NCI-H2196 (cell line): Measurements from ENCODE around the gene DGKH.
A peak's percentile ranks its signal among the peaks of the same experiment; 100 is the strongest.
"Not testable (repeated sequence)": the region's sequence is repeated elsewhere in the genome, so short reads cannot be mapped to it uniquely, and the experiment has no call there.

Experiments used
- DNase-seq: peaks from one replicate; lab custom pipeline; 2025; ENCODE audit not compliant: unreplicated experiment; lab: John Stamatoyannopoulos, UW

DGKH gene

DNA sequence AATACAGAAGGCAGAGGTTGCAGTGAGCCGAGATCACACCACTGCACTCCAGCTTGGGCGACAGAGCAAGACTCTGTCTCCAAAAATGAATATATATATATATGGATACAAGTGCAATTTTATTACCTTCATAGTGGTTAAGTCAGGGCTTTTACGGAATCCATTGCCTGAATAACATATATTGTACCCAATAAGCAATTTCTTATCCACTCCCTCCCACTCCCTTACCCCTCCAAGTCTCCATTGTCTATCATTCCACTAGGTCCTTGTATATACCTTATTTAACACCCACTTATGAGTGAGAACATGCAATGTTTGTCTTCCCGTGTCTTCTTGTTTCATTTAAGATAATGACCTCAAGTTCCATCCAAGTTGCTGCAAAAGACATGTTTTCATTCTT, 175.2 kb downstream of the DGKH start:
- no peak for DNase-seq

- DNase-seq: no peak
Observed at GRCh38 chr13:42225051-42225450, 176.6 kb downstream of the DGKH start.

GRCh38 chr13:42226759-42227158, 178.3 kb downstream of the DGKH start:
- DNase-seq: not testable (repeated sequence)

- DNase-seq: no peak
Observed at GRCh38 chr13:42228527-42228926, 180.1 kb downstream of the DGKH start.

GRCh38 chr13:42229287-42229686, 180.8 kb downstream of the DGKH start:
- DNase-seq: no peak

DNA sequence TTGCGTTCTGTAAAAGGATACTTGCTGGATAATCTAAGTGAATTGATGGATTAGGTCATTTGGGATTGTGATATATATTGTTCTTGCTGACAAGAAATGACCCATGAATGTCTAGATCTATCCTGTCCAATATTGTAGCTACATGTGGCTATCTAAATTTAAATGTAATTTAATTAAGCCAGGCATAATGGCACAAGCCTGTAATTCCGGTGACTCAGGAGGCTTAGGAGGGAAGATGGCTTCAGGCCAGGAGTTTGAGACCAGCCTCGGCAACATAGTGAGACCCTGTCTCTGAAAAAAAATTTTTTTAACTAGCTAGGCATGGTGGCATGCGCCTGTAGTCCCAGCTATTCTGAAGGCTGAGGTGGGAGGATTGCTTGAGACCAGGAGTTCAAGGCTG, 184.2 kb downstream of the DGKH start:
- DNase-seq: no peak

- no peak for DNase-seq
Observed at GRCh38 chr13:42233726-42234125, 185.3 kb downstream of the DGKH start.

- DNase-seq: no peak
Observed at GRCh38 chr13:42239161-42239560, 190.7 kb downstream of the DGKH start.

DNA sequence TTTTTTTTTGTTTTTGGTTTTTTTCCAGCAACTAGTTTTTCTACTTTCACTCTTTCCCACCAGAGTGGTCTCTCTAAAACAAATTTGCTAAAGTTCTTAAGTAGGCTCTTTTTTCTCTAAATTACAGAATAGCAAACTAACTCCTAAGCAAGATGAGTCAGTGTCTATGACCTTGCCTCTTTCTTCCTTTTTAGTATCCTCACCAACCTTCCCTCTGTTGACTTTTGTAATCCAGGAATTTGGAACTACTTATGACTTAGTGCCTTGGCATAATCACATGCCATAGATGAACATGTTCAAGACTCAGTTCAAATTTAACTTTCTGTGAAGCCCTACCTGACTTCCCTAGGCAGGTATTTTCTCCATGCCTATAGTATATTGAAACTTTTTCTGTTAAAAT, 191.2 kb downstream of the DGKH start:
- no peak for DNase-seq

GRCh38 chr13:42246541-42246940, 198.1 kb downstream of the DGKH start:
- no peak for DNase-seq

- no peak for DNase-seq
Observed at GRCh38 chr13:42247883-42248282, 199.4 kb downstream of the DGKH start.

DNA sequence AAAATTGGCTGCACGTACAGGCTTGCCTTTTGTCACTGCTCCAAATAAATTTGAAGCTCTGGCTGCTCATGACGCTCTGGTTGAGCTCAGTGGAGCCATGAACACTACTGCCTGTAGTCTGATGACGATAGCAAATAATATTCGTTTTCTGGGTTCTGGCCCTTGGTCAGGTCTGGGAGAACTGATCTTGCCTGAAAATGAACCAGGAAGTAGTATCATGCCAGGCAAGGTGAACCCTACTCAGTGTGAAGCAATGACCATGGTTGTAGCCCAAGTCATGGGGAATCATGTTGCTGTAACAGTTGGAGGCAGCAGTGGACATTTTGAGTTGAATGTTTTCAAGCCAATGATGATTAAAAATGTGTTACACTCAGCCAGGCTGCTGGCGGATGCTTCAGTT, 207.4 kb downstream of the DGKH start:
- no peak for DNase-seq

DNA sequence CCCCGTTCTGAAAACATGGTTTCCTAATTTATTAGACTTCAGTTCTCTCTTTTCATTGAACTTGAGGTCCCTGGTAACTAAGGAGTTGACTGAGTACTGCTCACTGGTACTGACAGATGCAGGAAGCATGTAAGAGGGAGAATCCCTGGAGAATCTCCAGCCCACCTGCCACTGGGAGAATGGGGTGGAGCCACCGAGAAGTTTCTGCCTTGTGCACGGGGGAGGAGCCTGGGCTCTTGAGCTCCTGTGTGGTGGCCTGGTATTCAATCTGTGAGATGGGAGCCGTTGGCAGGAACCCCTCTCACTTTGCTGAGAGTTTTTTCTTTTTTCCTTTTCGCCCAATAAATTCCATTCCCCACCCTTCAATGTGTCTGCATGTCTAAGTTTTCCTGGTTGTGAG, 210.3 kb downstream of the DGKH start:
- DNase-seq: no peak

DNA sequence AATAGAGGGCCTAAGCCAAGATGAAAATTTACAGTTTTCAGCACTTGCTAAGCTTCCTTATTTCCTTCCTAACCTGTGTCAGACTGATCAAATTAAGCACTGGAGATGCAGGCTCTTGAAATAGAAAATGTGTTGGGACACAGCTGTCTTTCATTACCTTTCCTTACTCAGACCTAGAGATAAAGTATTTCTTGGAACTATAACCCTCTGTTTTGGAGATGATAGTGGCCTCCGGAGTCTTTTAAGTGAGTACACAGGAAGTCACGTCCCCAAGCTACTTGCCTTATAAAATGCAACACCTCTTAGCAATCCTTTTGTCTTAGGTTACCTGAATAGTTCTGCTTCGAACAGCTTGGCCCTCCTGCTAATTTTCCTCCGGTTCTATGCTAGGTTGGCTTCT, 211.1 kb downstream of the DGKH start:
- DNase-seq: no peak

DNA sequence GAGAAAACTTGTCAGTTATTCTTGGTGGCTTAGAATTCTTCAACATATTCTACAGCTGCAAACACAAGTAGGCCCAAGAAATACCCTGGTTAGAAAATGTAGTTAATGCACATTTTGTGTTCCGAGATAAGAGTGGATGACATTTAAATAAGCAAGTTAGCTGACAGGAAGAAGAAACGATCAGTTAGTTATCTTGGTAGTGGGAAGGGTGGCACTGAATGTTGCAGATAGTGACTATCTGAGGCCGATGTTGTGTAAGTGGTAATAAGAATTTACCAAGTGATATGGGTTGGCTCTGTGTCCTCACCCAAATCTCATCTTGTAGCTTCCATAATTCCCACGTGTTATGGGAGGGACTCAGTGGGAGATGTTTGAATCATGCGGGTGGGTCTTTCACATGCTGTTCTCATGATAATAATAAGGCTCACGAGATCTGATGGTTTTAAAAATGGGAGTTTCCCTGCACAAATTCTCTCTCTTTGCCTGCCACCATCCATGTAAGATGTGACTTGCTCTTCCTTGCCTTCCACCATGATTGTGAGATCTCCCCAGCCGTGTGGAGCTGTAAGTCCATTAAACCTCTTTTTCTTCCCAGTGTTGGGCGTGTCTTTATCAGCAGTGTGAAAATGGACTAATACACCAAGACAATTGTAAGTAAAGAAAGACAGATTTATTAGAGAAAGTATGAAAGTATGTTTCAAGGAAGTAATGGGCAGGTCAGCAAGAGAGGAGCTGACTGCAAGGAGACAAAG, 212.6 kb downstream of the DGKH start:
- no peak for DNase-seq

DNA sequence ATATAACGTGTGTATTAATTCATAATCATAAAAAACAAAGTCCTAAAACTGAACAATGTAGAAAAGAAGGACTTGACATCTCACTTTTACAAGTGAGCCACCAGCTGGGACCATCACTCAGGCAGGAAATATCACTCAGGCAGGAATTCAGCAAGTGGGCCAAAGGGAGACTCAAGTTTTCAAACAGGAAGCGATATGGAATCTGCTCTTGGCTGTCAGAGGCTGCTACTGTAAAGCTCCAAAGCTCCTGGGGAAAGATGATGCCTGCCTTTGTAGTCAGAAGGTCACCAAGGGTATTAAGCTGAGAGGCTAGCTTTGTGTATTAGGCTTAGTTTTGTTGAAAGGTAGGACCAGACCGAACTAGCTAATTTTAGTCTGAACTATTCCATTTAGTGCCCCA, 218.0 kb downstream of the DGKH start:
- no peak for DNase-seq

GRCh38 chr13:42270160-42270856, 221.9 kb downstream of the DGKH start:
- no peak for DNase-seq

- no peak for DNase-seq
Observed at GRCh38 chr13:42270857-42271215, 222.4 kb downstream of the DGKH start.

DNA sequence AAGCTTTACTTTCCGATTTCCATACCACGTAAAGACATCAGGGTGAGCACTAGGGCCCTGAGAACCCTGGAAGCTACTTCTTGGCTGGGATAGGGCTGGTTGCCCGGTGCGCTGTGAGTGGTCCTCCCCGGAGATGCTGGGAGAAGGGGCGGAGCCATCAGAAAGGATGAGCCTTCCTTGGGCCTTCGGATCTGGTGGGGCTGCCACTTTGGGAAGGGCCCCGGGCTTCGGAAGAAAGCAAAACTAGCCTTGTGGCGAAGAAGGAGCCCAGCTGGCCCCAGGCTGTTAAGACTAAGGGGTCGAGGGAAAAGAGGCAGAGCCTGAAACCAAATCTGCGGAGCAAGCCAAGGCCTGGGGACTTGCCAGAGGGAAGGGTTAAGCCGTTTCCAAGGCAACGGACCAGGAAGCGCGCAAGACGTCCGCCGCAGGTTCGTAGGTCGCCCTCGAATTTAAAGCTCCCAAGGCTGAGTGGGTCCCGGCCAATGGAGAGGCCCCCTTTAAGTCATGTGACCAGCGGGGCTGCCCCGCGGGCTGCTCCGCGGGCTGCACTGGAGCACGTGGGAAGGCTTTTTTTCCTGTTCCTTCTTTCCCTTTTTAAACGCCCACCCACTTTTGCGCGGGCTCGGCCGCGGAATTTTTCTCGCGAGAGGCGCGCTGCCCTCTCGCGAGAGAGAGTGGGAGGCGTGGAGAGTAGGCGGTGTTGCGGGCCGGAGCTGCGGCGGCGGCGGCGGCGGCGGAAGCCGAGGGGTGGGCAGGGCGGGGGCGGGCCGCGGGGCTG, 223.1 kb downstream of the DGKH start:
- DNase-seq: peak; percentile 86

GRCh38 chr13:42272115-42272803, 223.8 kb downstream of the DGKH start, which contains the start of gene AKAP11:
AKAP11 (plus strand) TSS chr13:42272152; CDS start chr13:42286349, 14,197 bp downstream.
- no peak for DNase-seq

DNA sequence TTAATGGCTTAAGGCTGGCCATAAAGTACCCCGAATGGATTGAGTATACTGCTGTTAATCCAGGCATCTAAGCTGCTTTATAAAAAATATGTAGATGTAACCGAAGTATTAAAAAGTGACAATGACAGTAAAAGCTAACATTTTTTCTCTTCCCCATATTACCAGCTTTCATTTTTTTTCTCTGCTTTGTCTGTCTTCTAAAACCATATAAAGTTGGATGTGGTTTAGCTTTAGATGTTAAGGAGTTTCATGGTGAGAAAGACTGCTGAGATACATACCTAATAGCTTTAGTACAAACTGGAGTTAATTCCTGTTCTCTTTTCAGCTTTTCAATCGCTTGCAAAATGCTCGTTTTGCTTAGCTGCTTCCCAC, 224.3 kb downstream of the DGKH start:
- no peak for DNase-seq
